GM13976 (cell line): ENCODE results near the gene RNU6-7.

Experiments
- DNase-seq: peaks from one replicate; pipeline ENCODE4 v3.0.0; 2012; ENCODE audit warnings: low spot score
- CTCF ChIP-seq: IDR thresholded peaks from 2 replicates; pipeline ENCODE4 v1.5.1; 2012; ENCODE audit warnings: borderline replicate concordance, mild to moderate bottlenecking; ENCODE audit not compliant: insufficient read depth; ENCODE audit errors: extremely low read depth, missing control alignments, control extremely low read depth
- in situ Hi-C: fragments of 300-500 bp; cut with MboI; formaldehyde crosslinking; loops from one replicate; pipeline ENCODE4 v1.12.0; 2022; ENCODE audit warnings: low sequenced_read_pairs, mixed read lengths, inconsistent platforms; ENCODE audit not compliant: unreplicated experiment

RNU6-7 gene

DNA sequence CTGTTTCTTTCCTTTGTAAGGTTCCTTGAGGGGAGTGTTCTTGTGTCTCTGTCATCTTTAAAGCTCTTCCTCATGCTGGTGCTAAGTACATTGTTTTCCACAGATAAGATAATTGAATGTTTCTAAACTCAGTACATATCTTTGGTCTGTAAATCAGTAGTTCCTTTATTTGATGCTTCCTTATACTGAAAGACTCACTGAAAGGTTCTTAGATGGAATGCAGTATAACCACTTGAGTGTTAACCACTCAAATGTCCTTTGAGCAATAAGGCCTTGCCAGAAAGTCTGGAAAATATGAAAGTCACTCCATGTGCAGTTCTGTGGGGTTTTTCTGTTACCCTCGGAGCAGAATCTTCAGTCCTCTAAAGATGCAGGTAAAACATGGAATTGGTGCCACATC, 24.2 kb downstream of the RNU6-7 start:
- in situ Hi-C loops: no loop called here
- DNase-seq: no peak
- no peak for TF ChIP-seq CTCF

GRCh38 chr14:32230181-32230580, 28.3 kb downstream of the RNU6-7 start:
- no peak for DNase-seq
- peak; percentile 11 for TF ChIP-seq CTCF
- in situ Hi-C loops: no loop called here

DNA sequence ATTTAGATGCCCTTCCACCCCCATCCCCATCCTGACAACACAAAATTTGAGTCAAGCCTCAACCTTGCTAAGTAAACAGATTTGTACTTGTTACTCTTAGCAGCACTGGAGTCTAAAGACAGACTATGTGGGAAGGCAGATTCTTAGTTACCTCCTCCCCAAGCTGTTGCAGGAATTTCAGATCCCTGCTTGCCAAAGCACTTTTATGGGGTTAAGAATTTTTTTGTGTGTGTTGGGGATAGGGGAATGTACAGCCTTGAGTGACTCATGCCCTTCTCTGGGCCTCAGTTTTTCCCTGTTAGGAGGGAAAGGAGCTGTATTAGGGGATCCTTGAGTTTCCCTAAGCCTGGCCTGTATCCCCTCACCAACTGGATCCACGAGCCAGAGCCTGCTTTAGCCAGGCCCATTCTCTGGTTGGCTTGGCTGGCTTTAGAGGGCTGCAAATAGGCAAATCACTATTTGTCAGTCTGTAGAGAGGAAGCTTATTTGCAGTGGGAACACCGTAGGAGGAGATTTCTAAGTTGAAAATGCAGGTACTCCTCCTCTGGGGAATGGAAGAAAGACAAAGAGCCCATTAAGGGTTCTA, 28.9 kb downstream of the RNU6-7 start:
- TF ChIP-seq CTCF: no peak
- no peak for DNase-seq
- in situ Hi-C loops: no loop called here

GRCh38 chr14:32232481-32232880, 30.6 kb downstream of the RNU6-7 start:
- in situ Hi-C loops: no loop called here
- no peak for DNase-seq
- TF ChIP-seq CTCF: no peak

DNA sequence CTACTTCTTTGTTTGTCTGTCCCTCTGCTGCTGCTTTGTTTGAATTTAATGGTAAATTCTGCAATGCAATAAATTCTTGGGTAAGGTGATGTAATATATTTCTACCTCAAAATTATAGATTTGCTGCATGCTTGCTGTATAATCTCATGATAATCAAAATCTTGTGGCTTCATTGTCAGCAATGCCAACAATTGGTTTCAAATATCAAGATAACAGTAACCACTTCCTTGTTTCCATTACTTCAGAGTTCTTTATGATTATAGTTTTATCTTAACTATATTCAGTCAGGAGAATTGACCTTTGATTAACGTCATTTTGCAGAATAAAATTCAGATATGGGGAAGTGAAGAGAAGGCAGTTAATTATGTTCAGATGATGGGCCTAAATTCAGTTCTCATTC, 31.4 kb downstream of the RNU6-7 start:
- TF ChIP-seq CTCF: no peak
- in situ Hi-C loops: no loop called here
- DNase-seq: no peak

- TF ChIP-seq CTCF: no peak
- no peak for DNase-seq
- in situ Hi-C loops: no loop called here
Observed at GRCh38 chr14:32244404-32244803, 42.6 kb downstream of the RNU6-7 start.

DNA sequence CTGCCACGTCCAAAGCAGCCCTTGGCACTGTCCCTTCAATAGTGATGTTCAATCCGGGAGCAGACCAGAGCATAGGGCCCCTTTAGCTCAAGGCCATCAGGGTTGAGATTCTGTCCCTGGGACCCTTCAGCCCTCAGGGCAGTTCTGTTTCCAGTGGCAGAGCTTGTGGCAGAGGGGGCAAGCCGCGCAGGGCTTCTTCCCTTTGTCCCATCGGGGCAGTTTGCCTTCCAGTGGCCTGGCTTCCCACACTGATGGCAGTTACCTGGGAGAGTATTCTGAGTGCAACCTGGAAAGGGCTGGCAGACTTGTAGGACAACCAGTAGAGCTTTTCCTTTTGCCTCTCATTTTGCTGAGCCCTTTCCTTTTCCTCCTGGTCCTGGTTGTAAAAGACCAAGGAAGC, 44.9 kb downstream of the RNU6-7 start:
- no peak for DNase-seq
- in situ Hi-C loops: no loop called here
- TF ChIP-seq CTCF: no peak
